HG02884 (cell line): ENCODE data around the gene PHF13.

Experiments
- ATAC-seq: cut with Tn5 transposase; IDR thresholded peaks from one replicate; pipeline ENCODE4 v1.9.1; 2021; ENCODE audit warnings: mild to moderate bottlenecking, moderate library complexity; ENCODE audit not compliant: unreplicated experiment

Gene PHF13

DNA sequence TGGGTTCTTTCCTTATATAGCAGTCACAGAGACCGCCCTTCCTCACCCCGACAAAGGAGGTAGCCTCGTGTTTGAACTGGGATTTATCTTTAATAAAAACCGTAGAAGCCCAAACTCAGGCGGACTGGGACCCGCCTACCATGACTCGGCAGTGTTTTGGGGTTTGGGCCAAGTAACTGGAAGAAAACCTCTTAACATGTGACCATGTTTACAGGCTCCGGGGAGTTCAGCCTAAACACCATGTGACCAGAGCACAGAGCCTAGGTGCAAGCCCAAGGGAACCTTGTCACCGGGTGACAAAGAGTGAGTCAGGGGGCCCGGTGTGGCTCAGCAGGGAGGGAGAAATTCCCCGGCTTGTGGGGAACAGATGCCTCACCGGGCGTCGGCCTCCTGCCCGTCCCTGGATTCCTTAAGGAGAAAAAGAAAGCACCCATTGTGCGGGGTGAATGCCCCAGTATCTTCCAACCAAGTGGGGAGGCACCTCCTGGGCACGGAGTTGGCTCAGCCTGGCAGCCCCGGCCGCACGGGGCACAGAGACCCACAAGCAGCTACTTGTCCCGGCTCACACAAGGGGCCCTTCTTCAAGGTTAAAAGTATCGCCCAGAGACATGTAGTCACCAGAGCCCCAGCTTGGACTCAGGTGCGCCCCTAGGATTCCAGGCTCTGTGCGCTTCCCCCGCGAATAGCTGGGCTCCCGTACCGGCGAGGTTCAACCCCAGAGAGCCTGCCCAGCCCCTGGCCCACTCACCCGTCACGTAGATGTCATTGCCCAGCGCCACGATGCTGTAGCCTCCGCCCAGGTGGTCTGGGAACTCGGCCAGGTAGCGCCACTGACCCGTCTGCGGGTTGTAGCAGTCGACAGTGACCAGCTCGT is 12.2 kb upstream of the PHF13 start:
- no peak for ATAC-seq

DNA sequence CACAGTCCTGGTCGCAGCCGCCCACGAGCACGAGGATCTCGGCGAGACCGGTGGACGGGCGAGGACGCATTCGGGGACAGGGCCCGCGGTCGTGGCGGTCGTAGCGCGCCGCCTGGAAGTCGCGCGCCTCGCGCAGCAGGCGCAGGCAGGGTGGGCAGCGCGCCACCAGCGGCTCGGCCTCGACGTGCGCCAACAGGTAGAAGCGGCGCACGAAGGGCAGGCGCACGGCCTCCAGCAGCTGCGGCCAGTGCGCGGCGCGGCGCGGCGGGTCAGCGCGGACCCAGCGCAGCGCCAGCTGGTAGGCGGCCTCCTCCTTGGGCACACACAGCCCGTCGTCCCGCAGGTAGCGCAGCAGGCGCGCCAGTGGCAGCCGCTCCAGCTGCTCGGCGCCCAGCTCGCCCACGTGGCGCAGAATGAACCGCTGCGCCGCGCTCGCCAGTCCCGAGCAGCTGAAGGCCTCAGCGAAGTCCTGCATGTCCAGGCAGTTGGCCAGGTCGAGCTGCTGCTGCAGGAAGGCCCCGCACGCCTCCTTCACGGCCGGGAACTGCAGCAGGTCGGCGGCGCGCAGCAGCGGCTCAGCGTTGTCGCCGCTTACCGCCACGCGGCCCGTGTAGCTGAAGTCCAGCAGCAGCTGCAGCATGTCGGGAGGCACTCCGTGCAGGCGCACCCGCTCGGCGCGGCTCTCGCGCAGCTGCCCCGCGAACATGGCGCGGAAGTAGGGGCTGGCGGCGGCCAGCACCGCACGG is 11.4 kb upstream of the PHF13 start:
- no peak for ATAC-seq

DNA sequence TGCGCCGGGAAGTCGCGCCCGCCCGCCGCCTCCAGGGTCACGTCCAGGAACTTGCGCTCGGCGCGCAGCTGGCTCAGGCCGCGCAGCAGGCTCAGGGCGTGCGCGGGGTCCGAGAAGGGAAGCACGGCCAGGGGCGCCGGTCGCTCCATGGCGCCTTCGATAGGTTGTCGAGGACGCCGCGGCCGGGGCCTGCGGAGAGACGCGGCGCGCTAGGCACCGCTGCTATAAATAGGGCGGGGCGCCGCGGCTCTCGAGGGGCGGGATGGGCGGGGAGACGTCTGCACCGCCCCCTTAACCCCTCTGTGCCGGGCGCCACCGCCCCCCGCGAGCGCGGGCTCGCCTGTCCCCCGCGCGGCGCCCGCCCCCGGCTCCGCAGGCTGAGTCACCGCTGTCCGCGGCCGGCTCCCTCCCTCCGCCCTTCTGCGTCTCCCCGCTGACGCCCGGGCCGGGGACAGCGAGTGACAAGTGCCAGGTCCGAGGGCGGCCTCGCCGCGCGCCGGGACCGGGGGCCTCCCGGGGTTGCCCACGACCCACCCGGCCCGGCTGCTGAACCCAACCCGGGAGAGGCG is 10.8 kb upstream of the PHF13 start, which contains the start of gene KLHL21:
Gene KLHL21, minus strand, starts transcription at position 201 of the 569 bp plus-strand sequence. Its CDS starts 52 bp downstream, at position 149.
- peak; percentile 46 for ATAC-seq

DNA sequence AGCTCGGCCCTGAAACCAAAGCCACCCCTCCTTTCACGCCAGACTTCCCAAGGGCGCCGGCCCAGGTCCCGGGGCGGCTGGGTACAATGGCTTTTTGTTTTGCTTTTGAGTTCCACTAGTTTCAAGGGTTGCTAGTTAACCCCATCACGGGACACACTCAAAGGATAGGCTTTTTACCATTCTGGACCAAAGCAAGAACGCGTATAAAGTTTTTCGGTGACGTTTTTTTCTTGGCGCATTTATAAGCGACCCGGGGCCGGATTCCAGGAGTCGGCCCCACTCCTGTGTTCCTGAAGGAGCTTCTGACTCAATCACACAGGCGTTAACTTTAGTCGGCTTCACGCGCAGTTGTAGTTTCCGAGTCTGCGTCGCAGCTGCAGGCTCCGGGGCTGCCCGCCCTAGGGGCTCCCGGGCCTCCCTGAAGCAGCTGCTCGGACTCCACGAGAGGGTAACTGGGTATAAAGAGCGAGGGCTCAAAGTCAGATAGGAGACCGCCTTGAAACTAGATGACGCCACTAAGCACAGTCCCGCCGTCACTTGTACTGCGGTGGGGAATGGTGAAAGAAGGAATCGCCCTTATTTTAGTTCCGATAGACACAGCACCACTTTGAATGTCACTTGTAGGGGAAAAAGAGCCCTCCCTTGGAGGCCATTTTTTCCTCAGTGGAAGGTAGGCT is 10.2 kb upstream of the PHF13 start:
- peak; percentile 24 for ATAC-seq

DNA sequence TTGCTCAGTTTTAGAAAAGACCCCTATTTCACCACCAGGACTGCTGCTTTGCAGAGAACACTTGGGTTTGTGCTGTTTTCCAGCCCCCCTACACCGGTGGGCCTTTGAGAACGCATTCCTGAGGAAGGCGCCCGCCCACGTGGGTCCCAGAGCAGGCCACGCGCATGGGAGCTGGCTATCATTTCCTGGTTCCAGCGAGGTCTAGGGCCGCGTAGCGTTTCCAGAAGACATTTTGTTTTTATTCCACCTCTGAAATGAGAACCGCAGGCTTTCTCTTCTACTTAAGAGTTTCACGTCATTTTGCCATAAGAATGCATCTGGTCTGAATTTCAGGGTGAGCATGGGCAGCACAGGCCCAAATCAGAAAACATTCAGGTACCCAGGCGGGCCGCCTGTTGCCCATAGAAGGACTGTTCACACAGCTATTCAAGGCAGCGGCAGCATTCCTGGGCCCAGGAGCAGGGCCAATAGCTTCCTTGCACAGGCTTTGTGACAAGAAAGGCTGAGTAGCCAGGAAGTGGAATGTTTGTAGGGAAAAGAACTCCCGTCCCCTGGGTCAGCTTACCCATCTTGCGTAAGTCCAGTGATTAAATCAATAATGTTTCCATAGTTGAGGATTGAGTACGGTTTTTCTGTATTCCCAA is 9.5 kb upstream of the PHF13 start:
- no peak for ATAC-seq

DNA sequence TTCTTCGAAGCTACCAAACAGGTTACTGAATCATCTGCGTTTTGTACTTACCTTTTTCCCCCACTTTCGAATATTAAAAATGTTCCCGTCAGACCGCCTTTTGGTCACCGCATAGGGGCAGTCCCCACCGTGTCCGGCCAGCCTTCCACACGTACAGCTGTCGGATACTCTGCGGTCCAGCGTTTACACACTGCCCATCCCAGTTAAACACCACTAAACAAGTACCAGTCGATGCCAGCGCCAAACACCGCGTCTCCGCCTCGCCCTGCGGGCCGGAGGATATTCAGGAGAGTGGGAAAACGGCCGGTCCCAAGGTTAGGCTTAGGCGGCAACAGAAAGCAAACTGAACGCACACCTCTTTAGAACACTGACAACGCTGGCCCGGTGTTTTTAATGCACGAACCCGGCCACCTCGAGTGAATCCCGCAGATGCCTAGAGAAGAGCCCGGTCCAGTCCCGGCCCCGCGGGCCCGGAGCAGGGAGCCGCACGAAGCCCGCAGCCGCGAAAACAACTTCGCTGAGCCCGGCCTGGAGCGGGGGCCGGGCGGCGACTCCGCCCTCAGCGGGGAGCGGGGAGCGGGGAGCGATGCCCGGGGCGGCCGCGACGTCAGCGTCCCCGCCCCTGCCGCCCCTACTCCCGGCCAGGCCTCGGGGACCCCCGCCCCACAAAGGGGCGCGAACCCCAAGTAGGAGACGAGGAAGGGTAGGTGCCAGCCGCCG is 730 bp upstream of the PHF13 start:
- peak; percentile 18 for ATAC-seq

DNA sequence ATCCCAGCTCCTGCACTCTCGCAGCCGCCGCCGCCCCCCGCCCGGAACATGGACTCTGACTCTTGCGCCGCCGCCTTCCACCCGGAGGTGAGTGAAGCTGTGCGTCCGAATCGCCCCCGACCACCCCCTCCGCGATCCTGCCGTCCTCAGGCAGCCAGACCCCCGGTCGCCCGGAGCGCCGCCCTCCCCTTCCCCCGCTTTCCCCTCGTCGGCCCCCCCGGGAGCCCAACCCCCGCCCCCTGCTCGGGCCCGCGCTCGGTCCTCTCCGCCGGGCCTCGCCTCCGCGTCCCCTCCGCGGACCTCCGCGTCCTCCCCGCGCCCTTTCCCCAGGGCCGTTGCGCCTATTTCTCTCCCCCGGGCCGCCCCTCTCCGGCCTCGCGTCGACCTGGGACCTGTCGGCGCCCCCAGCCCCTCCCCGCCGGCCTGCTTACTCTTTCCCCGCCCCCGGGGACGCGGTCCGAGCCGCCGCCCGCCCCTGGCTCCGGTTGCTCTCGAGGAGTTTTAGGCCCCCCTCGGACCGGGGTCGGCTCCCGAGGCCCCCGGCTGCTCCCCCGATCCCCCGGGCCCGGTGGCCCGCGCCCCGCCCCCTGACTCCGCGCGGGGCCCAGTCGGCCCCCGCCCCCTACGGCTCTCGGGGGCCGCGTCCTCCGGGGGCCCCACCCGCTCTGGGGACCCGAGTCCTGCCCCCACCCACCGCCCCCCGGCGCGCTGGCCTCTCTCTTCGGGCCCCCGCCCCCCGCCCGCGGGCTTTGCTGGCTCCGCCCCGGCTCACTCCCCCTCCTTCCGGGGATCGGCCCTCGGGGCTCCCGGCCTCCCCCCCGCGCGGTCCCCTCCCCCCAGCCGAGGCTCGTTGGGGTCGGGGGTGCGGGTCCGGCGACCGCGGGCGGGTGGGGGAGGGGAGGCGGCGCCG is 743 bp downstream of the PHF13 start:
- ATAC-seq = no peak

DNA sequence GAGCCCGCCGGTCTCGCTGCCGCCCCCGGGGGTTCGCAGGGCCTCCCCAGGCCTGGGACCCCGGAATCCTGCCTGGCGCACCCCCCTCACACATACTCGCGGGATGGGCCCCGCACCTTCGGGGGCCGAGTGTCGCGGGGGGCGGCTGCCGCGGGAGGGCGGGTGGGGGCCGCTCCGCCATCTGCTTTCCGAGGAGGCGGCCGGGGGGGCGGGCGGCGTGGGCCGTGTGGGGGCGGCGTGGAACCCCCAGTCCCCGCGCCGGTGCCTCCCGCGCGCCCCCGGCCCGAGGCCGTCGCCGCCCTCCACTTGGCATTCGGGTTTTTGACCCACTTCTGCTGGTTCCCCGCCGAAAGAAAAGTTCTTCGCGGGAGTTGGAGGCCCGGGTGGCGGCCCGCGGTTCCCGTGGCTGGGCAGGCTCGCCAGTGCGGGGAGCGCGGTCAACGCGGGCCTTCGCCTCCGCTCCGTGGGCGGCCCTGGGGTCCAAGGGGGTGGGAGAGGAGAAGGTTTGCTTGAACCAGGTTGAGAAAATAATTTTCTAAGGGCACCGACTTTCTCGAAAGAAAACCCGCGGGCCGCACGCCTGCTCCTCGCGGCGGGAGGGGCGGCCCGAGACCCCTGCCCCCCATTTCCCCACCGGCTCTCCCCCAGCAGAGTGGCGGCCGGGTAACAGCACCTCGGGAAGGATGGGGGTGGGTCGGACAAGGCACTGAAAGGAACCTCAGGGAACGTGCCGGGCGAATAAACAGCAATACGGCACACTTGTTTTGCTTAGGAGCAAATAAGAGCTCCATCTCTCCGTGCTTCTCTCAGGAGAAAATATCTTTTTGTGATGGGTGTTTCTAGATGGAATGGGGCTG is 1.6 kb downstream of the PHF13 start:
- ATAC-seq = no peak

DNA sequence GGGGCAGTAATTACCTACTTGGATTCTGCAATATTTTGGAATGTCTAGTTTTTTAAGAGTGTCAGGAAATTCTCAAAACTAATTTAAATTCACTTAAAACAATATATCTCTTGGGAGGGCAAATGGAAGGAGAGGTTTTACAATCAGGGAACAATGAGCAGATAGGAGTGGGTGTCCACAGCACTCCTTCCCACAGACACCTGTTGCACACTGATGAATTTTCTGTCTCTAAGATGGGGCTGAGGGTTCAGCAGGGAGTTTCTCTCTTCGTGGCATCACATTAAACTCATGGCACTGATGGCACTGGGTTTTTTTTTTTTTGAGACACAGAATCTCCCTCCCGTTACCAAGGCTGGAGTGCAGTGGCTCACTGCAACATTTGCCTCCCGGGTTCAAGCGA is 5.5 kb downstream of the PHF13 start:
- no peak for ATAC-seq

DNA sequence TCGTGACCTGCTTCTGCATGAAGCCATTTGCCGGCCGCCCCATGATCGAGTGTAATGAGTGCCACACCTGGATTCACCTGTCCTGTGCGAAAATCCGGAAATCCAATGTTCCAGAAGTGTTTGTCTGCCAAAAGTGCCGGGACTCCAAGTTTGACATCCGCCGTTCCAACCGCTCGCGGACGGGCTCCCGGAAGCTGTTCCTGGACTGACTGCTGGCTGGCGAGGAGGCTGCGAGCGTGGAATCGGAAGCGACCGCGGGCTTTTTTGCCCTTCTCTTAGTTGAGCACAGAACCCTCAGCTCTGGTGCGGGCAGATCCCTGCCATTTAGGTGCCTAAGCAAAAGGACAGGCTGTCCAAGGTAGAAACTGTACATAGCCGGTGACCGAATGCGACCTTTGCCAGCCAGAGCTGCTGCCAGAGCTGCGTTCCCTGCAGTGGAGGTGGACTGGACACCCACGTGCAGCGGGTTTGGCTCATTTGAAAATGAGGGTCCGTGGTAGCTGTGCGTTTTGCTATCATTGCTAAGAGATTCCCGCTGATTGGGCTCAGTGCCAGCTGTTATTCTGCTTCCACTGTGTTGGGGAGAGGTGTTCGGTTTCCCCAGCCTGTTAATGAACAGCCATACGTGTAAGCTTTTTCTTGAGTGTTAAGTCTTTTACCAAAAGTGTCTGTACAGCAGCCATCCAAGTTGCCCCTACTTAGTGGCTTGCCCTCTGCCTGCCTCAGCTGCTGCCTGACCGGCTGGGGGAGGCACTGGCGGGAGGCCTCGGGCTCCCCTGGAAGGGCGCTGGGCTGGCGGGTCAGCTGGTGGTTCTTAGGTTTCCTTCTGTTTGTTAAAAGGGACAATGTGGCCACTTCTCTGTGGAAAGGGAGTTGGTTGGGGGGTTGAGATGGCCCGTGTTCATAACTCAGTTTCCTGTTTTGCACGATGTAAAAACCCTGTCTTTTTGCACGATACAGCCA is 8.2 kb downstream of the PHF13 start:
- ATAC-seq = no peak

DNA sequence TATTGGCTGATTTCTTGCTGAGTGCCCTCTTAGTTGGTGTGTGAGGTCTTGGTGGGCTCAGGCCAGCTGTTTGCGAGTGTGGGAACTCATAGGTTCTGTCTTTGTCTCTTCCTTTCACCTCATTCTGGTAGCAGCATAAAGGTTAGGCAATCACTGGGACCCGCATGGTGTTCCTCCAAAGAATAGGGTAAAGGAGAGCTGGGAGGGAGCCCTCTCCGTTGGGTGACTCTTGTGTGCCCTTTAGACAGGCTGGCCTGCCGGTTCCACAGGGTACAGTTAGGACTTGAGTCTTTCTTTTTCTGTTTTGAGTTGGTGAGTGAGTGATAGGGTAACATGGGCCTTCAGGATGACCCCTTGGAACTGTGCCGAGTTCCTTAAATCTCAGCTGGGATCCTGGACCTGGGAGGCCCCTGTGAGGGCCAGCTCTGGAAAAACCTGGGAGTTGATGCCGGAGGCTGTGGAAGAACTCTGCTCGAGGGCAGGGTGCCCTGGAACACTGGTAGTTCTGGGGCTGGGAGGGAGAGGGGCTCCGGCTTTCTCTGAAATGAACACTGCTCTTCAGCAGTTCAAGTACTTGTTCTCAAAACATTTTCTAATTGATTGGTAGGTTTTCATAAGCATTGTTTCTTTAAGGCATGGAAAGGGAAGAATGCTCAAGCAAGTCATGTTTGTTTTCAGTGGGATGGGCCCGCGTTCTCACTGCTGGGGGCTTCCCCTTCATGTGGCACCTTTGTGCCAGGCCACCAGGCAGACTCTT is 9.0 kb downstream of the PHF13 start:
- ATAC-seq = no peak

DNA sequence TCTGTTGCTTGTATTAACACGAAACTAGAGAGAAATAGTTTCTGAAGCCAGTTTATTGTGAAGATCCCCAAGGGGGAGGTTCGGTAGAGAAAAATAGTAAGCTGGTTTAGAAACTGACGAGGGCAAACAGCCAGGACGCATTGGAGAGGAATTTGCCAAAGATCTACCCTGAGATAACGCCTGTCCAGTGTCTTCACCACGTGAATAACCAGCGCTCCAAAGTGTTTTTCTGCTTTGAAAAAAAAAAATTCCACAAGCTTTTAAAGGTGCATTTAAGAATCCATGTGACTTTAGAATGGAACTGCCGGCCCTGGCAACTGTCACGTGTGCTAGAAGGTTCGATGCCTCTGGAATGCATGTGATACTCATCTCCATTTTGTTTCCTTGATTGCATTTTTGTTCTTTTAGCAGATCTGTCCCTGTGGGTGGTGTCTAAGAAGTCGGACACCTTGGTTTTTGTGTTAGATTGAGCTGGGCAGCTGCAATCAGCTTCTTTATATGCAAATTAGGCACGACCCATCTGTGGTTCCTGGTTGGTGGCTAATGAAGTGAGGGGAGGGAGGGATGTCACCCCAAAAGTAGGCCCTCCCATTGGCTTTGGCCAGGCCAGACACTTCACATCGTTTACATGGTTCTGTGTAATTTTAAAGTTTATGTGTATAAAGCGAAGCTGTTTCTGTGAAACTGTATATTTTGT is 9.9 kb downstream of the PHF13 start:
- ATAC-seq = no peak

DNA sequence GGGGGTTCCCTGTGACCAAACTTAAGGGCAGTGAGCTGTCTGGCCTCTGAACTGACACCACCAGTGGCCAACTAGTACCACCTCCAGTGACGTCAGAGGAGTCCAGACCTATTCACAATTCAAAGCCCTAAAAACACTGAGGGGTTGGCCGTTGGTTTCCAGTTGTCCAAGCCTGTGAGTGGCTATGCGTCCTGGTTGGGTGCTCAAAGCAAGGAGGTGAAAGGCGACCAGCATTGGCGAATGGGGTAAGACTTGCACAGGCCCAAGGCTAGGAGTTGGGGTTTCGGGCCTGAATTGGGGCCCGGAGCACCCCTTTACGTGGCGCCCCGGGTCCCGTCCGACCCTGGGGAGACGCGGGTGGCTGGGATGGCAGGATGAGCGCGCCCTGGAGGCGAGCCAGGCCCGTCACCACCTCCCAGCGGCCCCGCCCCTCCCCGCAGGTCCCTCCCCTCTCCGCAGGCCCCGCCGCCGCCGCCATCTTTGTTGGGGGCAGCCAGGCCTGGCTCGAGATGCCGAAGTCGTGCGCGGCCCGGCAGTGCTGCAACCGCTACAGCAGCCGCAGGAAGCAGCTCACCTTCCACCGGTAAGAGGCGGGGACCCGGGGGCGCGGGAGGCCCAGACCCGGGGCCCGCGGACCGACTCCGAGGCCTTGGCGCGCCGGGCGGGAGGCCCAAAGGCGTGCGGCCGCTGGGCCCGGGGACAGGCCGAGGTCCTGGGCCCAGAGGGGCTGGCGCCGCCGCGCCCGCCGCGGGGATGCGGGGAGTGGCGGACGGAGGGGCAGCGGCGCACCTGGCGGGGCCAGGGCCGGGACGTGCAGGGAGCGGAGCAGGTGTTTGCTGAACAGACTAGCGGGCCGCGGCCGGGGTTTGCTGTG is 11.4 kb downstream of the PHF13 start, which contains the start of gene THAP3:
Gene THAP3, plus strand, starts transcription at position 159 of the 874 bp plus-strand sequence. Its CDS starts 351 bp downstream, at position 510.
- ATAC-seq = peak; percentile 71

DNA sequence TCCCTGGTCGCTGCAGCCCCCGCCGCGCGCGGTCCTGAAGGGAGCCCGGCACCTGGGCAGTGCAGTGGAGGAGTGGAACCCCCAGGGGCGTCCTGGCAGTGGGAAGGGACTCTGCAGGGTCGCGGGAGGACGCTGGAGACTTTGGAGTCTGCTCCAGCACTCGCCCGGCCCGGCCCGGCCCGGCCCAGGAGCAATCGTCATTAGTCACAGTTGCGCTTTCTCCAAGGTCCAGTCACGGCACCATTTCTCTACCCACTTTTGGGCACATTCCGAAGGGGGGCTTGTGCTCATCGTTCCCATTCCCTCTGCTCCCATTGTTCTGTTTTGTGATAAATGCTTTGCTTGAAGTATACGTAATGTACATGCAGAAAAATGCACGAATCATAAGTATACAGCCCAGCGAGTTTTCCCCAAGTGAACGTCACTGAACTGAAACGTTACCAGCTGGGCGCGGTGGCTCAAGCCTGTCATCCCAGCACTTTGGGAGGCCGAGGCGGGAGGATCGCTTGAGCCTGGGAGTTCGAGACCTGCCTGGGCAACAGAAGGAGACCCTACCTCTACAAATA is 12.1 kb downstream of the PHF13 start:
- no peak for ATAC-seq
